Activated T-cell treated with anti-CD3 and anti-CD28 coated beads, Interleukin-2, amount 50 U/mL, for 4 hours (primary cell): Measurements from ENCODE around the gene NAGLU. TPM values are rescaled to one million over a fixed set of nuclear protein-coding genes. Genes with fewer than 3 reads are reported as not detected.
"Not testable (repeated sequence)": the region's sequence is repeated elsewhere in the genome, so short reads cannot be mapped to it uniquely, and the experiment has no call there.

ENCODE experiments used
- ATAC-seq, 2 donors: fragments of 200-7000 bp; cut with Tn5 transposase; one replicate each; pipeline ENCODE4 v1.10.0; 2021
- DNase-seq: peaks from one replicate; pipeline ENCODE4 v3.0.0-alpha.2; 2020
- H3K27me3 Mint-ChIP-seq: one replicate; pipeline ENCODE4 v1.8.0; 2021; ENCODE audit warnings: low read depth, mixed read lengths
- H3K36me3 Mint-ChIP-seq: one replicate; pipeline ENCODE4 v1.8.0; 2022; ENCODE audit warnings: mixed read lengths; ENCODE audit not compliant: insufficient read depth
- H3K4me1 Mint-ChIP-seq: one replicate; pipeline ENCODE4 v1.8.0; 2021; ENCODE audit warnings: low read depth, mixed read lengths
- H3K4me3 Mint-ChIP-seq: one replicate; pipeline ENCODE4 v1.8.0; 2021; ENCODE audit warnings: mild to moderate bottlenecking, moderate library complexity, mixed read lengths
- H3K9me3 Mint-ChIP-seq: one replicate; pipeline ENCODE4 v1.8.0; 2021; ENCODE audit warnings: mixed read lengths
- total RNA-seq, 3 donors: library from RNA; stranded (reverse); gene quantifications; one replicate each; pipeline ENCODE4 v1.2.1, GENCODE V29; 2021

Gene NAGLU
- total RNA-seq, 3 donors from 2014 or later: 11.6 to 12.9 (median 12.0) TPM

DNA sequence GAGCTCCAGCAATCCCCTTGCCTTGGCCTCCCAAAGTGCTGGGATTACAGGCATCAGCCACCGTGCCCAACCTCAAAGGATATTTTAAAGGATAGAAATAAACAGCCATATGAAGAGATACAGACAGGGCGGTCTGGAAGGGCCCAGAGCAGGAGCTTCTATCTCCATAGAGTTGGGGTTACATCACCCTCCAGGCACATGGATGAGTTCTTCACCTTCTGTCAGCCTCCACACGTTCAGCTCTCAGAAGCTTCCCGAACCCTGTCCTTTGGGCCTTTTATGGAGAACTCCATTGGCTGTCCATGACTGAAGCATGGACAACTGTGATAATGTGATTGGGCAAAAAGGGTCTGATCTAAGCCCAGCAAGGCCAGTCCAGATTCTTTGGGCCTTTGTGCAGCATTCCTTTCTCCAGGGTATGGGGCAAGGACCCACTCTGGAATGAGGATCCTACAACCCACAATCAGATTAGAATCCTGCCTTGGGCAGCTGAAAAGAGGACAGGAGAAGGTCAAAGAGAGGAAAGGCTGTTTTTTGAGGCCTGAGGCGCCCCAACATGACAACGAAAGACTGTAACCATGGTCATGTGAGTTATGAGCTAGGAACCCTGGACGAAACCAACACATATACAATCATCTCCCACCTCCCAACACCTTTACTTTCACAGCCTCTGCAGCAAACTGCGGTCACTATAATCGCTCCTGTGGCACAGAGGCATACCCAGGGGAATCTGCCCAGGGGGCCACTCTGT lies 9.9 kb downstream of the NAGLU start:
- not testable (repeated sequence) for H3K9me3 Mint-ChIP-seq, H3K36me3 Mint-ChIP-seq, H3K4me3 Mint-ChIP-seq, DNase-seq, H3K27me3 Mint-ChIP-seq, ATAC-seq
- H3K4me1 Mint-ChIP-seq: peaks cover 17% of the 10 kb centered on the region

DNA sequence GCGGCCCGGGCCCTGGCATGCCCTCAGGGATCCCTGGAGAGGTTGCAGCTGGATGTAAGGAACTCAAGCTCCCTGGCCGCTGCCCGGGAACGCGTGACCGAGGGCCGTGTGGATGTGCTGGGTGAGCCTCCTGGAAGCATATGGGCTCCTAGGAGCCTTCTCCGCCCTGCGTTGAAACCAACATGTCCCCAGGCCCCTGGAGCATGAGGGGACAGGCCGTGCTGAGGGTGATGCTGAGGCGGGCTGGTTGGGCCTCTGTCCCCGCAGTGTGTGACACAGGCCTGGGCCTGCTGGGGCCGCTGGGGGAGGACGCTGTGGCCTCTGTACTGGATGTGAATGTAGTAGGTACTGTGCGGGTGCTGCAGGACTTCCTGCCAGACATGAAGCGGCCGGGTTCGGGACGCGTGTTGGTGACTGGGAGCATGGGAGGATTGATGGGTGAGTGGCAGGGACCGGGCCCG lies 11.0 kb downstream of the NAGLU start:
- DNase-seq: no peak
- Mint-ChIP-seq H3K36me3 (no peaks in the 10 kb centered on the region), H3K4me1 (peaks cover 11% of the 10 kb centered on the region), H3K9me3 (no peaks in the 10 kb centered on the region), H3K4me3 (no peak overlapping the region), H3K27me3 (no peaks in the 10 kb centered on the region)
- no peak for ATAC-seq

DNA sequence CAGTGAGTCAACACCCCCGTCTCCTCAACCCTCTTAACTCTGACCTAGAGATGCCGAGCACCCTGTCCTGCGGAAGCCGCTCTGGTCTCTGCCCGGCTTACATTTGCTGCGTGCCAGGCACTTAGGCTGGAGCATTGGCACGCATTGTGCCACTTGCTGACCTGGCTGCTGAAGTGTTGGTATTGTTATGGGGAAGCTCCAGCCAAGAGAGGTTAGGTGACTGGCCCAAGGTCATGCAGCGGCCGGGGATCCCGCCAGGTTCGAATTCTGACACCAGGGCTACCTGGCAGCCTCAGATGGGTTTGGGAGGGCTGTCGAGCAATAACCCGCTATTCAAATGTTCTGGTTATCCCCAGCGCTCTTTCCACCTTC lies 11.6 kb downstream of the NAGLU start:
- Mint-ChIP-seq H3K4me3 (no peak overlapping the region), H3K36me3 (no peaks in the 10 kb centered on the region), H3K27me3 (no peaks in the 10 kb centered on the region), H3K9me3 (no peaks in the 10 kb centered on the region), H3K4me1 (peaks cover 11% of the 10 kb centered on the region)
- DNase-seq (no peak), ATAC-seq (no peak)

DNA sequence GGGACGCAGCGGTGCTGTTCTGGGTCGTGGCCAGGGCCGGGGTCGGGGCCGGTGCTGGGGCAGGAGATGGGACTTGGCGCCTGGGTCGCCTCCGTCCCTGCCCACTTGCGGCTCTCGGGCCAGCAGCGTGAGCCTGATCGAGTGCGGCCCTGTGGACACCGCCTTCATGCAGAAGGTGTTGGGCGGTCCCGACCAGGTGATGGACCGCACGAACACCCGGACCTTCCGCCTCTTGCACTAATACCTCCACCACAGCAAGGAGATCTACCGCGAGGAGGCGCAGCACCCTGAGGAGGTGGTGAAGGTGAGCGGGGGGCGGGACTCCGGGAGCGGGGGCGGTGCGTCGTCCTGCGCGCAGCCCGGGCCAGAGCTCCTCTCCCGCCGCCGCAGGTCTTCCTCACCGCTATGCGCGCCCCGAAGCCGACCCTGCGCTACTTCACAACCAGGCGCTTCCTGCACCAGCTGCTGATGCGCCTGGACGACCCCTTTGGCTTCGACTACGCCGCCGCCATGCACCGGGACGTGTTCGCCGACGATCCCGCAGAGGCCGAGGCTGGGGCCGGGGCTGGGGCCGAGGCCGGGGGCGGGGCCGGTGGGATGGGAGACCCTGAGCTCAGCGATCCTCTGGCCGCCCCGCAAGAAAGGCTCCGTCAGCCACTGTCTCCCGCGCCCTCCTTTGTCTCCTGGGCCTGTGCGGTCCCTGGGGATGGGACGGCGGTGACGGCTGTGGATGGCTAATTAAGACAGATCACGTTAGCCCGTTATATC lies 12.2 kb downstream of the NAGLU start:
- Mint-ChIP-seq H3K4me3 (no peak overlapping the region), H3K36me3 (no peaks in the 10 kb centered on the region), H3K27me3 (no peaks in the 10 kb centered on the region), H3K4me1 (peaks cover 11% of the 10 kb centered on the region), H3K9me3 (no peaks in the 10 kb centered on the region)
- DNase-seq: peak; percentile 81
- peak; percentile 85 to 88 for ATAC-seq

DNA sequence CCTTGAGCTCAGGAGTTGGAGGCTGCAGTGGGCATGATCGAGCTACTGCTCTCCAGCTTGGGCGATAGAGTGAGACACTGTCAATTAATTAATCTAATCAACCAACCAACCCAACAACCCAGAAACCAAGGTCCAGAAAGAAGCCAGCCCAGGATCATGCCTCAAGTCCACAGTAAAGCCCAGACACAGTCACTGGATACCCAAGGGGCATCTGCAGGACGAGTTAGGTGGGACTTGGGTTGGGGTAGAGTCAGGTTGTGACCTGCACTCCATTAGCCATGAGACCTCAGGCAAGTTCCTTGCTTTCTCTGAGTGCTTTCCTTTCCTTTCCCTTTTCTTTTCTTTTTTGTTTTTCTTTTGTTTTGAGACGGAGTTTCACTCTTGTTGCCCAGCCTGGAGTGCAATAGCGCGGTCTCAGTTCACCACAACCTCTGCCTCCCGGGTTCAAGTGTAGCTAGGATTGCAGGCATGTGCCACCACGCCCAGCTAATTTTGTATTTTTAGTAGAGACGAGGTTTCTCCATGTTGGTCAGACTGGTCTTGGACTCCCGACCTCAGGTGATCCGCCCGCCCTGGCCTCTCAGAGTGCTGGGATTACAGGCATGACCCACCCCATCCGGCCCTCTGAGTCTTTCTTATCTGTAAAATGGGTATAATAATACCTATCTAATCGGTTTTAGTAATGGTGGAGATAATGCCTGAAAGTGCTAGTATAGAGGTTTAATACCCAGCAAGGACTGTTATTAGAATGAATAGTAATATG lies 13.1 kb downstream of the NAGLU start:
- no peak for DNase-seq
- peaks cover 15% of the 10 kb centered on the region for H3K4me1 Mint-ChIP-seq
- no peaks in the 10 kb centered on the region for H3K9me3 Mint-ChIP-seq
- ATAC-seq: no peak
- no peaks in the 10 kb centered on the region for H3K27me3 Mint-ChIP-seq
- no peaks in the 10 kb centered on the region for H3K36me3 Mint-ChIP-seq
- H3K4me3 Mint-ChIP-seq: peak overlapping the region; percentile 19

DNA sequence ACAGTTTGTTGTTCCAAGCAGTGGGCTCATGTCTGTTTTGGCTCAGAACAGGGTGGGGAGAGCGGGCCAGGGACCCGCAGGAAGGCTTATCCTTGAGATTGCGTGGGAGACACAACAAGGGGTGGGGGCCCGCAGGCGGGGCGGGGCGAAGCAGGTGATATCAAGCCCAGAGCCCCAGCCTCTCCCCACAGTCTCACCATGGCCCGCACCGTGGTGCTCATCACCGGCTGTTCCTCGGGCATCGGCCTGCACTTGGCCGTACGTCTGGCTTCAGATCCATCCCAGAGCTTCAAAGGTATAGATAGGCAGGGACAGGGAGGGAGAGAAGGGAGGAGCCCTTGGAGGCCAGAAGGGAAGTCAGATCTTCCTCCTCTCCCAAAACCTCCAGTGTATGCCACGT lies 16.7 kb downstream of the NAGLU start, which contains the start of gene HSD17B1:
HSD17B1 (plus strand) TSS at position 188 of the 400 bp plus-strand sequence; CDS start at position 199, 11 bp downstream.
- peaks cover 27% of the 10 kb centered on the region for H3K4me1 Mint-ChIP-seq
- peak within 1 kb of the TSS; percentile 88 for H3K4me3 Mint-ChIP-seq
- H3K36me3 Mint-ChIP-seq, H3K27me3 Mint-ChIP-seq, H3K9me3 Mint-ChIP-seq, ATAC-seq, DNase-seq: not testable (repeated sequence)

DNA sequence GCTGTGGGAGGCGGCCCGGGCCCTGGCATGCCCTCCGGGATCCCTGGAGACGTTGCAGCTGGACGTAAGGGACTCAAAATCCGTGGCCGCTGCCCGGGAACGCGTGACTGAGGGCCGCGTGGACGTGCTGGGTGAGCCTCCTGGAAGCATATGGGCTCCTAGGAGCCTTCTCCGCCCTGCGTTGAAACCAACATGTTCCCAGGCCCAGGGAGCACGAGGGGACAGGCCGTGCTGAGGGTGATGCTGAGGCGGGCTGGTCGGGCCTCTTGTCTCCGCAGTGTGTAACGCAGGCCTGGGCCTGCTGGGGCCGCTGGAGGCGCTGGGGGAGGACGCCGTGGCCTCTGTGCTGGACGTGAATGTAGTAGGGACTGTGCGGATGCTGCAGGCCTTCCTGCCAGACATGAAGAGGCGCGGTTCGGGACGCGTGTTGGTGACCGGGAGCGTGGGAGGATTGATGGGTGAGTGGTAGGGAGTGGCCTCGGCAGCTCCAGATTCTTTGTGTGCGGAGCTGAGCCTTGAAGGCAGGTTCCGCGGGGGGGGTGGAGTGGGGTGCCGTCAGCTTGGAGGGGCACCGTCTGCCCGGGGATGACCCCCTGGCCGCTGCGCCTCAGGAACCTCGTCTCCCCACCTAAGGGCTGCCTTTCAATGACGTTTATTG lies 17.2 kb downstream of the NAGLU start:
- ATAC-seq: no peak

DNA sequence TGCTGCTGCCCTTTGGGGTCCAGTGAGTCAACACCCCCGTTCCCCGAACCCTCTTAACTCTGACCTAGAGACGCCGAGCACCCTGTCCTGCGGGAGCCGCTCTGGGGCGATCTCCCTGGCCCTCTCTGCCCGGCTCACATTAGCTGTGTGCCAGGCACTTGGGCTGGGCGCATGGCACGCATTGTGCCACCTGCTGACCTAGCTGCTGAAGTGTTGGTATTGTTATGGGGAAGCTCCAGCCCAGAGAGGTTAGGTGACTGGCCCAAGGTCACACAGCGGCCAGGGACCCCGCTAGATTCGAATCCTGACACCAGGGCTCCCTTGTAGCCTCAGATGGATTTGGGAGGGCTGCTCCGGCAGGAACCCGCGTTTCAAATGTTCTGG lies 17.8 kb downstream of the NAGLU start:
- H3K4me1 Mint-ChIP-seq: peaks cover 25% of the 10 kb centered on the region
- peak overlapping the region; percentile 88 for H3K4me3 Mint-ChIP-seq
- no peak for DNase-seq
- no peaks in the 10 kb centered on the region for H3K9me3 Mint-ChIP-seq
- ATAC-seq: peak; percentile 16 to 32
- H3K36me3 Mint-ChIP-seq: no peaks in the 10 kb centered on the region
- no peaks in the 10 kb centered on the region for H3K27me3 Mint-ChIP-seq

More for the DNA sequence above, 17.2 kb downstream of the NAGLU start:
- no peak for DNase-seq
- H3K4me3 Mint-ChIP-seq: peak overlapping the region; percentile 88
- H3K27me3 Mint-ChIP-seq: no peaks in the 10 kb centered on the region
- no peaks in the 10 kb centered on the region for H3K36me3 Mint-ChIP-seq
- no peaks in the 10 kb centered on the region for H3K9me3 Mint-ChIP-seq
- peaks cover 27% of the 10 kb centered on the region for H3K4me1 Mint-ChIP-seq

DNA sequence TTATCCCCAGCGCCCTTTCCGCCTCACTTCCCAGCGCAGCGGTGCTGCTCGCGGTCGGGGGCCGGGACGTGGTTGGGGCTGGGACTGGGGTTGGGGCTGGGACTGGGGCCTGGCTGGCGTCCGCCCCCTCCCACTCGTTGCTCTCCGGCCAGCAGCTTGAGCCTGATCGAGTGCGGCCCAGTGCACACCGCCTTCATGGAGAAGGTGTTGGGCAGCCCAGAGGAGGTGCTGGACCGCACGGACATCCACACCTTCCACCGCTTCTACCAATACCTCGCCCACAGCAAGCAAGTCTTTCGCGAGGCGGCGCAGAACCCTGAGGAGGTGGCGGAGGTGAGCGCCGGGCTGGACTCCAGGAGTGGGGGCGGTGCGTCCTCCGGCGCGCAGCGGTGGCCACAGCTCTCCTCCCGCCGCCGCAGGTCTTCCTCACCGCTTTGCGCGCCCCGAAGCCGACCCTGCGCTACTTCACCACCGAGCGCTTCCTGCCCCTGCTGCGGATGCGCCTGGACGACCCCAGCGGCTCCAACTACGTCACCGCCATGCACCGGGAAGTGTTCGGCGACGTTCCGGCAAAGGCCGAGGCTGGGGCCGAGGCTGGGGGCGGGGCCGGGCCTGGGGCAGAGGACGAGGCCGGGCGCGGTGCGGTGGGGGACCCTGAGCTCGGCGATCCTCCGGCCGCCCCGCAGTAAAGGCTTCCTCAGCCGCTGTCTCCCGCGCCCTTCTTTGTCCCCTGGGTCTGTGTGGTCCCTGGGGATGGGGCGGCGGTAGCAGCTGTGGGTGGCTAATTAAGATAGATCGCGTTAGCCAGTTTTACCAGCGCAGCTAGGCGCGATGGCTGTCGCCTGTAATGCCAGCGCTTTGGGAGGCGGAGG lies 18.4 kb downstream of the NAGLU start:
- peak overlapping the region; percentile 88 for H3K4me3 Mint-ChIP-seq
- peak; percentile 60 for DNase-seq
- ATAC-seq: peak; percentile 90 to 91
- H3K27me3 Mint-ChIP-seq: no peaks in the 10 kb centered on the region
- no peaks in the 10 kb centered on the region for H3K9me3 Mint-ChIP-seq
- H3K36me3 Mint-ChIP-seq: no peaks in the 10 kb centered on the region
- peaks cover 20% of the 10 kb centered on the region for H3K4me1 Mint-ChIP-seq

DNA sequence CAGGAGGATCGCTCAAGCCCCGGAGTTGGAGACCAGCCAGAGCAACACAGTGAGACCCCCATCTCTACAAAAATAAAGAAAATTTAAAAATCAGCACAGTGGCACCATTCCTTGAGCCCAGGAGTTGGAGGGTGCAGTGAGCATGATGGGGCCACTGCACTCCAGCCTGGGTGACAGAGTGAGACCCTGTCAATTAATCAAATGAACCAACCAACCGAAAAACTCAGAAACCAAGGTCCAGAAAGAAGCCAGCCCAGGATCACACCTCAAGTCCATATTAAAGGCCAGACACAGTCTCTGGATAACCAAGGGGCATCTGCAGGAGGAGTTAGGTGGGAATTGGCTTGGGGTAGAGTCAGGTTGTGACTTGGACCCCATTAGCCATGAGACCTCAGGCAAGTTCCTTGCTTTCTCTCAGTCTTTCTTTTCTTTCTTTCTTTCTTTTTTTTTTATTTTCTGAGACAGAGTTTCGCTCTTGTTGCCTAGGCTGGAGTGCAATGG lies 19.1 kb downstream of the NAGLU start:
- H3K9me3 Mint-ChIP-seq: no peaks in the 10 kb centered on the region
- peak overlapping the region; percentile 88 for H3K4me3 Mint-ChIP-seq
- DNase-seq: no peak
- ATAC-seq: peak in 1 of 2 donors; percentile 12
- peaks cover 20% of the 10 kb centered on the region for H3K4me1 Mint-ChIP-seq
- no peaks in the 10 kb centered on the region for H3K36me3 Mint-ChIP-seq
- no peaks in the 10 kb centered on the region for H3K27me3 Mint-ChIP-seq

DNA sequence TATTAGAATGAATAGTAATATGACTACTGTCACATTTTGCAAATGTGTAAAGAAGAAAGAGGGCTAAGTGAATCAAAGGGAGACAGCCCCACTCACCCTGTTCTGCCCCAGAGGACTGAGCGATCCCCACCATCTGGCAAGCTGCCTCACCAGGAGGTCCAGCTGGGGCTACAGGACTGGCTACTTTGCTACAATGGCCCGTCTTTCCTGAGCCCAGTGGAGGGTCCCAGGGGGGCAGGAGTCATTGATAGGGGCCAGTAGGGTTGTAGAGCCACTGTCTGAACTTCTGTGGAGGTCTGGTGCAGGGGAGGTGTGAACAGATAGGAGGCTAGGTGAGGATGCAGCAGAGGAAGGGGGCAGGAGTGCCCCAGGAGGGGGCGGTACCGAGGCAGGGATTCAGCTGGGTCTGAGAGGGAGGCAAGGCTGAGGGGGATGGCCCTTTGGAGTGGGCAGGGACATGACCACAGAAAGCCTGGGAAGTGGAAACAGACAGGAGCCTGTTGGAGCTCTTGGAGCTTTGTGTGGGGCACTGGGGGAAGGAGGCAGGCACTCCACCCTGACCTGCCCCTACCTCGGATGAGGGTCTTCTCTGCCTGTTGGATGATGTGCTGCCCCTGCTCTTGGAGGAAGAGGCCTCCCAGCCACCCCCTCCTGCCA lies 20.0 kb downstream of the NAGLU start:
- ATAC-seq, H3K36me3 Mint-ChIP-seq, H3K9me3 Mint-ChIP-seq, H3K27me3 Mint-ChIP-seq, DNase-seq: not testable (repeated sequence)
- H3K4me1 Mint-ChIP-seq: peaks cover 18% of the 10 kb centered on the region
- H3K4me3 Mint-ChIP-seq: peak overlapping the region; percentile 26

DNA sequence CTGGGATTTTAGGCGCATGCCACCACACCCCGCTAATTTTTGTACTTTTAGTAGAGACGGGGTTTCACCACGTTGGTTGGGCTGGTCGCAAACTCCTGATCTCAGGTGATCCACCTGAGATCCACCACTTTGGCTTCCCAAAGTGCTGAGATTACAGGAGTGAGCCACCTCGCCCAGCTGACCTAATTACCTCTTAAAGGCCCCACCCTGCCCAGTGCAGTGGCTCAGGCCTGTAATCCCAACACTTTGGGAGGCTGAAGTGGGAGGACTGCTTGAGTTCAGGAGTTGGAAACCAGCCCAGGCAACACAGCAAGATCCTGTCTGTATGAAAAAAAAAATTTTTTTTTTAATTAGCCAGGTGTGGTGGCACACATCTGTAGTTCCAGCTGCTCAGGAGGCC lies 23.0 kb downstream of the NAGLU start:
- DNase-seq: no peak

DNA sequence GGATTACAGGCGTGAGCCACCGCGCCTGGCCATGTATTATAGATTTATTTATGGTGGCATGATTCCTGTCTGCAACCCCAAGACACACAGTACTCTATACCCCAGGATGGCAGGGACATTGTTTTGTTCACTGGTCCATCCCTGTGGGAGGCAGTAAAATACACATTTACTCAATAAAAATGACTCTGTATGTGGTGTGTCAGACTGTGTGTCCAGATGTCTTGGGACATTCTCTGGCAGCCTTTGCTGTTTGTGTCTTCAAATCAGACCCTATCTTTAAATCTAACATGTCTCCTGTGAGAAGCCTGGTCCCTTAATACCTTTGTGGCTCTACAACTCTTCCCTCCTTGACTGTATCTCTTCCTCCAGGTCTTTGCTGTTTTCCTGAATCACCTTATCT lies 24.2 kb downstream of the NAGLU start:
- DNase-seq: no peak
- Mint-ChIP-seq H3K27me3 (no peaks in the 10 kb centered on the region), H3K9me3 (no peaks in the 10 kb centered on the region), H3K4me3 (peak overlapping the region; percentile 63), H3K36me3 (peaks cover 2% of the 10 kb centered on the region), H3K4me1 (peaks cover 30% of the 10 kb centered on the region)
- no peak for ATAC-seq

More for the DNA sequence above, 23.0 kb downstream of the NAGLU start:
- Mint-ChIP-seq H3K4me3 (no peak overlapping the region), H3K4me1 (peaks cover 33% of the 10 kb centered on the region), H3K27me3 (no peaks in the 10 kb centered on the region), H3K36me3 (peaks cover 2% of the 10 kb centered on the region), H3K9me3 (no peaks in the 10 kb centered on the region)
- ATAC-seq: no peak
